HG03520 (cell line): ENCODE measurements around the gene SLC37A4.

Experiments
- ATAC-seq: cut with Tn5 transposase; IDR thresholded peaks from one replicate; pipeline ENCODE4 v1.9.1; 2021; ENCODE audit warnings: mild to moderate bottlenecking, moderate library complexity; ENCODE audit not compliant: unreplicated experiment

The SLC37A4 gene

GRCh38 chr11:118979434-118979833 is 51.2 kb downstream of the SLC37A4 start:
- ATAC-seq: no peak

- ATAC-seq: no peak
Measured at GRCh38 chr11:118975771-118976709, 54.6 kb downstream of the SLC37A4 start.
